HL-60 (cell line): ENCODE data around the gene CYP4F22.

Experiments used
- GABPA ChIP-seq: IDR thresholded peaks from 2 replicates; pipeline ENCODE4 v1.6.1; 2012; ENCODE audit warnings: low read depth
- TF ChIP-seq, protein P1 (sequence below): IDR thresholded peaks from one replicate; pipeline ENCODE4 v1.5.1; 2011; ENCODE audit warnings: low read length, control low read depth, inconsistent platforms; ENCODE audit not compliant: insufficient read depth

DNA sequence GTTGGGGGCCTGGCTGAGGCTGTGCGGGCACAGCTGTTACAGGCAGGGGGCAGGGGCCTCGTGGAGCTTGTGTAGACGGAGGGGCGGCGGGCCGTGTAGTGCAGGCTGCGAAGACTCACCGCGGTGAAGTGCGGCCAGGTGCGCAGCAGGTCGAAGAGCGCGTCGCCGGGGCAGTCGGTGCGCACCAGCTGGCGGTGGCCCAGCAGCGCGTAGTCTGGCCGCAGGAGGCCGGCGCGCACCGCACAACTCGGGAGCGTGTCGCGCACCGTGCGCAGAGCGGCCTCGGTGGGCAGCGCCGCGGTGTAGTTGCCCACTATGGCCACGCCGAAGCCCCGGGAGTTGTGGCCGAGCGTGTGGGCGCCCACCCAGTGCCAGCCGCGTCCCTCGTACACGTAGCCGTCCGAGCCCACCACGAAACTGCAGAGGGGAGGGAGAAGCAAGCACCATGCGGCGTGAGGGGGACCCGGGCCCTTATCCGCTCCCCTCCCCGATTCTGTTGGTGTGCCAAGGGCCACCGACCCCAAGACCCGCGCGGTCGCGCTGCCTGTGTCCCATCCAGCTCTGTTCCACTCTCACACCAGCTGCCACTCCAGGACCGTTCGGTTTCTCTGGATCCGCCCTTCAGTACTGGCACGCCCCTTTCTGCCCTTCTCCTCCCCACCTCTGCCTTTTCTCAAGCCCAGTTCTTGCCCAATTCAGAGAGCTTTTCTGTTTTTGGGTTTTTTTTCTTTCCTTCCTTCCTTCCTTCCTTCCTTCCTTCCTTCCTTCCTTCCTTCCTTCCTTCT is 38.6 kb upstream of the CYP4F22 start:
- TF ChIP-seq, protein P1, sequence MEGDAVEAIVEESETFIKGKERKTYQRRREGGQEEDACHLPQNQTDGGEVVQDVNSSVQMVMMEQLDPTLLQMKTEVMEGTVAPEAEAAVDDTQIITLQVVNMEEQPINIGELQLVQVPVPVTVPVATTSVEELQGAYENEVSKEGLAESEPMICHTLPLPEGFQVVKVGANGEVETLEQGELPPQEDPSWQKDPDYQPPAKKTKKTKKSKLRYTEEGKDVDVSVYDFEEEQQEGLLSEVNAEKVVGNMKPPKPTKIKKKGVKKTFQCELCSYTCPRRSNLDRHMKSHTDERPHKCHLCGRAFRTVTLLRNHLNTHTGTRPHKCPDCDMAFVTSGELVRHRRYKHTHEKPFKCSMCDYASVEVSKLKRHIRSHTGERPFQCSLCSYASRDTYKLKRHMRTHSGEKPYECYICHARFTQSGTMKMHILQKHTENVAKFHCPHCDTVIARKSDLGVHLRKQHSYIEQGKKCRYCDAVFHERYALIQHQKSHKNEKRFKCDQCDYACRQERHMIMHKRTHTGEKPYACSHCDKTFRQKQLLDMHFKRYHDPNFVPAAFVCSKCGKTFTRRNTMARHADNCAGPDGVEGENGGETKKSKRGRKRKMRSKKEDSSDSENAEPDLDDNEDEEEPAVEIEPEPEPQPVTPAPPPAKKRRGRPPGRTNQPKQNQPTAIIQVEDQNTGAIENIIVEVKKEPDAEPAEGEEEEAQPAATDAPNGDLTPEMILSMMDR: no peak
- no peak for TF ChIP-seq GABPA
